Jurkat, Clone E6-1 (cell line): Measurements from ENCODE around the gene RAB37.

Experiments used
- DNase-seq: peaks from one replicate; pipeline ENCODE4 v3.0.0-alpha.2; 2011; ENCODE audit warnings: low read depth, low spot score
- H3K4me3 ChIP-seq: 2 replicates; pipeline ENCODE4 v1.5.1; 2011; ENCODE audit warnings: mild to moderate bottlenecking, low read length, control low read depth, moderate library complexity

The RAB37 gene

GRCh38 chr17:74757931-74758847 is 21.1 kb downstream of the RAB37 start:
- no peak for DNase-seq
- H3K4me3 ChIP-seq, result peak overlapping the region; percentile 33

- H3K4me3 ChIP-seq, result peak overlapping the region; percentile 33
- no peak for DNase-seq
Measured at GRCh38 chr17:74758848-74759168, 21.8 kb downstream of the RAB37 start.

- peak; percentile 71 for DNase-seq
- peak overlapping the region; percentile 33 for H3K4me3 ChIP-seq
Measured at GRCh38 chr17:74759243-74759801, 22.3 kb downstream of the RAB37 start.

- H3K4me3 ChIP-seq, result no peak overlapping the region
- DNase-seq, result no peak
Measured at GRCh38 chr17:74759941-74760340, 22.9 kb downstream of the RAB37 start.

GRCh38 chr17:74760404-74761105 is 23.5 kb downstream of the RAB37 start:
- no peak overlapping the region for H3K4me3 ChIP-seq

GRCh38 chr17:74761419-74761818 is 24.4 kb downstream of the RAB37 start:
- no peak for DNase-seq

More at GRCh38 chr17:74760404-74761105, 23.5 kb downstream of the RAB37 start:
- no peak for DNase-seq

GRCh38 chr17:74761931-74762330 is 24.9 kb downstream of the RAB37 start:
- no peak for DNase-seq
- H3K4me3 ChIP-seq, result no peak overlapping the region

More at GRCh38 chr17:74761419-74761818, 24.4 kb downstream of the RAB37 start:
- H3K4me3 ChIP-seq, result no peak overlapping the region

GRCh38 chr17:74763565-74764387 is 26.7 kb downstream of the RAB37 start:
- no peak for DNase-seq
- H3K4me3 ChIP-seq, result no peak overlapping the region

GRCh38 chr17:74764751-74765286 is 27.8 kb downstream of the RAB37 start:
- H3K4me3 ChIP-seq, result no peak overlapping the region
- no peak for DNase-seq

- no peak for DNase-seq
Measured at GRCh38 chr17:74766413-74766812, 29.4 kb downstream of the RAB37 start.

GRCh38 chr17:74767111-74767516 is 30.1 kb downstream of the RAB37 start:
- H3K4me3 ChIP-seq, result no peak overlapping the region
- DNase-seq, result no peak

More at GRCh38 chr17:74766413-74766812, 29.4 kb downstream of the RAB37 start:
- no peak overlapping the region for H3K4me3 ChIP-seq

- DNase-seq, result no peak
- H3K4me3 ChIP-seq, result no peak overlapping the region
Measured at GRCh38 chr17:74768069-74768762, 31.2 kb downstream of the RAB37 start.

GRCh38 chr17:74768763-74769114 is 31.7 kb downstream of the RAB37 start:
- no peak overlapping the region for H3K4me3 ChIP-seq
- DNase-seq, result no peak

GRCh38 chr17:74769266-74769855 is 32.3 kb downstream of the RAB37 start:
- no peak for DNase-seq
- H3K4me3 ChIP-seq, result no peak overlapping the region

GRCh38 chr17:74769856-74770497 is 32.9 kb downstream of the RAB37 start:
- DNase-seq, result no peak
- no peak overlapping the region for H3K4me3 ChIP-seq

GRCh38 chr17:74770498-74771318 is 33.7 kb downstream of the RAB37 start:
- DNase-seq, result peak; percentile 45
- no peak overlapping the region for H3K4me3 ChIP-seq
